DMS114 treated with DMSO at 0.1 percent for 48 hours (cell line): Measurements from ENCODE around the gene FAM228B.
"Not testable (repeated sequence)": the region's sequence is repeated elsewhere in the genome, so short reads cannot be mapped to it uniquely, and the experiment has no call there.

Source experiments
- DNase-seq: peaks from one replicate; lab custom pipeline; 2025; ENCODE audit not compliant: unreplicated experiment; lab: John Stamatoyannopoulos, UW

FAM228B gene

DNA sequence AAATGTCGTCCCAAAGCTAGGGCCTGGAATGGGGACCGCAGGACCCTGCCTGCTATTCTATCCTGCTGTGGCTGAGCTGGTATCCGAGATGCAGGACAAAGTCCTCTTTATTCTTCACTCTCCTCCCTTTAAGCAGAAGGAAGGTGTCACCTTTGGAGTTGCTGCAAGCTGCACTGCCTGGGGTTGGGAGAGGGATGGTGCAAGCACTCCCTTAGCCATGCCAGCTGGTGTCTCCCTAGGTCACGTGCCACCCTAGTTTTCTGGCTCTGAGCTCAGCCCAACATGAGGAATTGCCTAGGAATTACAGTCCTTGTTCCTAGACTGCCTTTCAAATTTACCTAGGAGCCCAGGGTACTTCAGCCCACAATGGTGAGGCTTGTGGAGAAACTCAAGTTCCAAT lies 30.2 kb downstream of the FAM228B start:
- DNase-seq, result no peak

DNA sequence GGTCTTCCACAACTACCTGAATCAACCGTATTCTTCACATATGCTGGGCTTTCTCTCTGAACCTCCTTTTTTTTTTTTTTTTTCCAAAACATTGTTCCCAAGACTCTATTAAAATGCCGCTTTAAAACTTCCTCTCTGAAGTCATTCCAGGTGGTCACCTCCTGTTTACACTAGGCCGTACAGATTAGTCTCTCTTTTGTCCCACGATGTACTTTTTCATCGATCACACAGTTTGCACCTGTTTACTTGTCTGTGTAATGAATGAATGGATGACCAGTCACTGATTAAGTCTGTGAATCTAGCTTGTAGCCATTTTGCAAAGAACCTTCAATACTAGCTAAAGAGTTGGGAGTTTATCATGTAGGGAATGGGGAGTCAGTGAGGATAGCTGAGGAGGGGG lies 34.9 kb downstream of the FAM228B start:
- DNase-seq, result no peak

DNA sequence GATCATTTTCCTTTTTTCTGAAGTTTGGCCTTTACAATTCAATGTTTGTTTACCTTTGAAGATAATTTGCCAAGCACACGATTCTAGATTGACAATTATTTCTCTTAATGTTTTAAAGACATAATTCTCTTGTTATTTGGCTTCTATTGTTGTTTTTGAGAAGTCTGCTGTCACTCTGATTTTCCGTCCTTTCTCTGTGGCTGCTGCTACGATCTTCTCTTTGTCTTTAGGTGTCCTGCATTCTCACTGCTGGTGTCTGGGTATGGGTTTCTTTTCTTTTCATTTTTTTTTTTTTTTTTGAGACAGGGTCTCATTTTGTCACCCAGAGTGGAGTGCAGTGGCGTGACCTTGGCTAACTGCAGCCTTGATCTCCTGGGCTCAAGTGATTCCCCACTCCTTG lies 36.4 kb downstream of the FAM228B start:
- DNase-seq, result no peak

- no peak for DNase-seq
Observed at GRCh38 chr2:24160761-24161160, 37.5 kb downstream of the FAM228B start.

DNA sequence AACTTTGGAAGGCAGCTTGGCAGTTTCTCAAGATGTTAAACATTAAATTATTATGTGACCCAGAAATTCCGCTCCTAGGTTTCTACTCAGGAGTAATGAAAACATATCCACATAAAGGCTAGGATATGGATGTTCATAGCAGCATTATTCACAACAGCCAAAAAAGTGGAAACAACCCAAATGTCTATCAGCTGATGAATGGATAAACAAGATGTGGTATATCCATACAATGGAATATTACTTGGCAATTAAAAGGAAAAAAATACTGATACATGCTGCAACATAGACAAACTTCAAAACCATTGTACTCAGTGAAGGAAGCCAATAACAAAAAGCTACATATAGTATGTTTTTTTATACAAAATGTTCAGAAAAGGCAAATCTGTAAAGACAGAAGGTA lies 39.2 kb downstream of the FAM228B start:
- DNase-seq, result no peak

DNA sequence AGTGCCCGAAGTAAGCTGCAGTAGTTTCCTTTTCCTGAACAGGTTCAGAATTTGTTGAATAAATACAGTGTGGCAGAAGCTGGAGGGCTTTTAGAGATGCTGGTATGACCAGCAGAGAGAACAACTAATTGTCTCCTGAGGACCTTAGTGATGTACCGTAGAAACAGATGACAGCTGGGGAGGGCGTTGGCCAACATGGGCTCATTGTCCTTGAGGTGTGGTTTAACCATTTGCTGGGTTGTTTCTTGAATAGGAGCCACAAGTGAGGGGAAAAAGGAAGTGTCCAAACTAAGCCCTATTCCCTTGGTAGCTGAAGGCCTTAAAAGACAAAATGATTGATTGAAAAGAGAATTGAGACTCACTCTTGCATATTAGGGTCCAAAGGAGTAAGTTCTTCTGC lies 39.9 kb downstream of the FAM228B start:
- no peak for DNase-seq

DNA sequence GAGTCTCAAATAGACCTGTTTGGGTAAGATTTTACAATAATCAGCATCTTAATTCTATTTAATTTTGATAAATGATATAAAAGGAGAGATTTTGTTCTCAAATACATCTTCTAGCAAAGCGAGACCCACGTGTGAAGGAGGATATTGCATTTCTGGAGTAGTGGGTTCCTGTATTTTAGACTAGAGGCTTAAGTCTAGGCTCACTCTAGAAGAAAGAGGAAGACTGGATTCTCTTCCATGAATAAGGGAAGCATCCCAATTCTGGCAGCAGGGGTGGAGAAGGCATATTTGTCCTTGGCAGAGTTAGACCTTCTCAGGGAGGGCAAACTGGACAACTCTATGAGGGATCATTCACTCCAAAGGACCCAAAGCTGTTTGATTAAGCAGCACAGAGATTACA lies 40.3 kb downstream of the FAM228B start:
- no peak for DNase-seq

DNA sequence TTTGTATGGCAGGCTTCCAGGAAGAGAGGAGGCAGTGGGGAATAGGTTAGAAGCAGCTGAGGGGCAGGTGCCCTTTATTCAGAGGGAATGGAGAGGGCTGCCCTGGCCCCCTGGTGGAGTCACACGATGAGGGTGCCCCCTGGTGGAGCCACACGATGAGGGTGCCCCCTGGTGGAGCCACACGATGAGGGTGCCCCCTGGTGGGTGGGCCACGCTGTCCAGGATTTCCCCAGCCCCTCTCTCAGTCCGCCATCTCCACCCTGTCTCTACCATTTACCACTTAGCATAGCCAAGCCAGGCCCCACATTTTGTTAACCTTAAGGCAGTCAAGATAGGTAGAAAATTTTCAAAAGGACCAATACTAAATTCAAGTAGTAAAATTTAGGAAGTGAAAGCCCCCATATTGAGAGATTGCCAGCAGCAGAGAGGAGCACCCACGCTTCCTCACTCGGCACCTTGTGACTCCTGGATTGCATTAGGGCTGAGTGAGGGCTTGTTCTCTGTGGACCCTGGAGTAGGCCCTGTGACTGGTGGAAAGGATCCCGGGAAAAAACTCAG lies 41.2 kb downstream of the FAM228B start:
- no peak for DNase-seq

- no peak for DNase-seq
Observed at GRCh38 chr2:24169023-24169422, 45.8 kb downstream of the FAM228B start.

- DNase-seq, result no peak
Observed at GRCh38 chr2:24174851-24175277, 51.6 kb downstream of the FAM228B start, which contains the start of gene FAM228A. Gene FAM228A (plus strand): TSS chr2:24175053. CDS start chr2:24175481, 428 bp downstream.

DNA sequence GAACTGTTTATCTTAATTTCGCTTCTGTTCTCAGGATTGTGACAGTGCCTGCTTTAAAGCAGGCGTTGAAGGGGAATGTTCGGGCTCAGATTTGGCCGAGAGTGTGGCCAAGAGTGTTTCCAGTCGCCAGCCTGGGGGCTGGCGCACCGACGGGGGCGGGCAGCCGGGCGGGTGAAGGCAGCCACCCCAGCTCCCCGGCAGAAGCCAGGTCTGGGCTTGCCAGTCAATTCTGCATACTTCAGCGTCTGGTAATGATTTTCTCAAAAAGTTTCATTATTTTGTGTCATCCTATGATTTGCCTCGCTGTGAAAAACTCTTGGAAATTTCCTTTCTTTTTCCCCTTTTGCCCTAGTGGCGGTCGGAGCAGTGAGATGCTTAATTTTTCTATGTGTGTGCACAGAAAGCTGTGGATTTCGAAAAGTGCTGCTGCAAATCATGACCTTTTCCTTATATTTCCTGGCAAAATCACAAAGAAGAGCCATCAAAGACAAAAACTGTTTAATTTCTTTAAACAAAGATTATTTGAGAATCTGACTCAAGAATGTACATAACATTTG lies 52.4 kb downstream of the FAM228B start:
- no peak for DNase-seq

- DNase-seq, result no peak
Observed at GRCh38 chr2:24176326-24176725, 53.1 kb downstream of the FAM228B start.

DNA sequence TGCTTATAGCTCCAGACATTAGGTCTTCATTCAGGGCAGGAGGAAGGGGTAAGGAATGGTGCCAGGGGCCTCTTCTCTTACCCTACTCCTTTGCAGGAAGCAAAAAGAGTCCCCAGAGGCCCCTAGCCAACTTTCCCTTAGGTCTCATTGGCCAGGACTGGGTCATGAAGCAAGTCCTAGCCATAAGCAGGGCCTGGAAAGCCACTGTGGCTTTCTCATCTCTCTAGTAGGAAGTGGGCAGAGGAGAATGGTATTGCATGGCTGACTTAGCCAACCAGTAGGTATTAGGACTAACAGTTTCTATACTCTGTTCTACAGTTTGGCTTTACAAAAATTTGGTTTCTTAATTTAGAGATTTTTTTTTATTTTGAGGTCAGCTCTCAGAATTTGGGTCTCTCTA lies 56.4 kb downstream of the FAM228B start:
- no peak for DNase-seq

GRCh38 chr2:24181849-24182248 lies 58.6 kb downstream of the FAM228B start:
- DNase-seq, result no peak

DNA sequence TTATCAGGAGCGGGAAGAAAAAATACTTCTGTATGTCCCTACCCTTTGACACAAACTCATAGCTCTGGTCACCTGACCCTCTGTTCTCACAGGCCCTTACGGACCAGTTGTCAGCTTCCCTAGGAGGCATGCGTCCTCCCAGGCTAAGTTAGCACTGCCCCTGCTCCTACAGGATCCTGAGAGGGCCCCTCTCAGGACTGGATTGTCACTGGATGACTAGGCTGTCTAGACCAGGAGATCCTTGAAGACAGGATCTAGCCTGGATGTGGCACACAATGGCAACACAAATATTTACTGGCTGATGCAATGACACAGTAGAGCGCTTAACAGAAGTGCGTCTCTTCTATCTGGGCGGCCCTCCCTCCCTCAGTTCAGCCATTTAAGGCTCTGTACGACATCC lies 59.2 kb downstream of the FAM228B start:
- DNase-seq, result no peak

DNA sequence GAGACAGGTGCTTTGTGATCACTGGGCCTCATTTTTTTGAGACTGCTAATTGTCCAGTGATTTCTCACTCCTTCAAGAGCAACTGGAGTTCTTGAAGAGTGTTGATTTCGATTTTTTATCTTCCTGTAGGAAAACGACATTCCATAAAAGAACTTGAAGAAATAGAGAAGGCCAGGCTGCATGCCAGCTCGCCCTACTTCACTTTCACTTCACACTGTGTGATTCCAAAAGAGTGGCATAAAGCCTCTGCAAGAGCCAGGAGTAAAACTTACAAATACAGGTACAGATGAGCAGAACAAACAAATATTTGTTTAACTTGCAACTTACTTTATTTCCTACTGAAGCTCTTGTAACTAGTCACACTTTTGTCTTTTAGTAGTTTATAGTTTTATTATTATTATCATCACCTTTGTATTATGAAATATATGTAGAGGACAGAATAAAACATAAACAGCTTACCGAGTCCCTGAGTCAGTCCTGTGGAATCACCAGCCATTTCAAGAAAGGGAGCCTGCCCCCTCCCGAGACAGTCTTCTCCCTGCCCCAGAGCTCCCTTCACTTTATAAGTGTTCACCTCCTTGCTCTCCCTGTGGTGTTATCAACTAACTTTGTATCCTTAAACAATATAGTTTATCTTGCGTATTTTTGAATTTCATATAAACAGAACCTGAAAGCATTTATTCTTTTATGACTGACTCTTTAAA lies 60.2 kb downstream of the FAM228B start:
- DNase-seq, result no peak

DNA sequence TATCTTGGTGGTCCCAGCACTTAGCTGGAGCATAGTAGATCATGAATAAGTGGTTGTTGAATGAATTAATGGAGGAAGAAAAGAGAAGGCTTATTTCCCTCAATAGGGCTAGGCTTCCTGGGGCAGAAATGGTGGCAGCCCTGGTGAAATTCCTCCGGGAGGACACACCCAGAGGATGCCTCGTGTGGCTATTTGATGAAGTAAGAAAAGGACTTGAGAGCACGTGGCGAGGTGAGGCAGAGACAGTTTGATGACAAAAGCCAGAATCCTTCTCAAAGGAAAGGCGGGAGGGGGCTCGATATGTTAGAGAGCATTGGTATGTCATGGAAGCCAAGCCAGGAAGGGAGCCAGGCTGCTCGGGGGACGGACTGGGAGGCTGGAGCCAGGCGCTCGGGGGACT lies 66.3 kb downstream of the FAM228B start:
- no peak for DNase-seq

DNA sequence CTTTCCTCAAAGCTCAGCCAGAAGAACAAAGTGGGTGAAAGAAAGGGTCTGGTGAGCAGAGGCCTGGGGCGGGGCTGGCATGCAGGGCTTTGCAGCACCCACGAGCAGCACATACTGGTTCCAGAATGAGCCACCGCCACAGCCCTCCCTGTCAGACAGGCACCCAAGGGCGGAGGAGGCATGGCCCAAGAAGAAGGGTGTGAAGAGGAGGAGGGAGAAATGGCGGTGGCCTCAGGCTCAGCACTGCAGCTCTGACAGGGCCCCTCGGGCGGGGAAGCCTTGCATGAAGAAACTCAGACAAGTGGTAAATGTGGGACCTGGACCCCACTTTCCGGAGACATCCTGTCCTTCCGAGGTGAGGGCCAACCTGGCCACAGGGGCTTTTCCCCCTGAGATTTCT lies 67.2 kb downstream of the FAM228B start:
- DNase-seq, result no peak

DNA sequence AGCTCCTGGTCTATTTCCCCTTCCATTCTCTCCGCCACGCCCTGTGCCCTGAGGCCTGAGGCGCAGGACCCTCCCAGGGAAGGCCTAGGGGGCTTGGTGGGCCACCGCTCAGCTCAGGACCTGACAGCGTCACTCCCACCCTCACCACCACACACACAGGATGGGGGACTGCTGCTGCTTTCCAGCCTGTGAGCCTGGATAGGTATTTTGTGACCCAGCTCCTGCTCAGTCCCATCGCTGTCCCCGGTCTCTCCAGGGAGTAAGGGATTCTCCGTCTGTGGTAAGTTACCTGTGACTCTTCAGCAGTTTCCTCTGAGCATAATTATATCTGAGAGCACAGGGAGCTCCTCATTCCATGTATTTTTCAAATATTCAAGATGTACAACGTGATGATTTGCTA lies 67.9 kb downstream of the FAM228B start:
- DNase-seq, result no peak

DNA sequence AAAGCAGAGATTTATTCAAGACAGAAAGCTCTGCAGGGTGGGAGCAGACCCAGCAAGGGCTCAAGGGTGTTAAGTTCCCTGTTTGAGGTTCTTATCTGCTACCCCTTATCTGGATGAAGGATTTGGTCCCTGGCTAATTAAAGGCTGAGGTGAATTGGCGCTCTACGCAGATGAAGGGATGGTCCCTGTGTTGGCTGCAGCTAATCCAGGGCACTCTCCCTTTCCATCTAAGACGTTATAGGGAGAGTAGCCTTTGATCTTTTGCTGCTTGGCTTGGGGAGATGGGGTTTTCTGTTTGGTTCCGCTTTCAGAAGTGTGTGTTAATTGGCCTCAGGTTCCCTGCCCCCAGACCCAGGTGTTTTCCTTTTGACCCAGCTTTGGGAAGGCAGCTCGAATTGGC lies 68.6 kb downstream of the FAM228B start:
- no peak for DNase-seq

GRCh38 chr2:24197213-24197612 lies 73.9 kb downstream of the FAM228B start:
- not testable (repeated sequence) for DNase-seq

GRCh38 chr2:24199968-24200590 lies 76.8 kb downstream of the FAM228B start:
- DNase-seq, result no peak
